ENCODE results near the gene SEMA4D. TPM values are rescaled to one million over a fixed set of nuclear protein-coding genes. Genes with fewer than 3 reads are reported as not detected.

The SEMA4D gene
- total and polyA plus RNA-seq, 9 of the 15 experiments (the other 6 are each of a cell fraction or from before 2014, with no cell fraction given), result 0.38 to 5.1 (median 1.8) TPM

- no peak for TF ChIP-seq ZNF512 (tag; IDR thresholded peaks at IDR 0.05)
- no peak for TF ChIP-seq ZNF586 (CRISPR knock-in tag; conservative IDR thresholded peaks at IDR 0.05)
- TF ChIP-seq HOXB6 (CRISPR knock-in tag; IDR thresholded peaks at IDR 0.05; ENCODE audit: borderline replicate concordance), result no peak
Observed at GRCh38 chr9:89508951-89509615, 11.2 kb upstream of the SEMA4D start (continued).

DNA sequence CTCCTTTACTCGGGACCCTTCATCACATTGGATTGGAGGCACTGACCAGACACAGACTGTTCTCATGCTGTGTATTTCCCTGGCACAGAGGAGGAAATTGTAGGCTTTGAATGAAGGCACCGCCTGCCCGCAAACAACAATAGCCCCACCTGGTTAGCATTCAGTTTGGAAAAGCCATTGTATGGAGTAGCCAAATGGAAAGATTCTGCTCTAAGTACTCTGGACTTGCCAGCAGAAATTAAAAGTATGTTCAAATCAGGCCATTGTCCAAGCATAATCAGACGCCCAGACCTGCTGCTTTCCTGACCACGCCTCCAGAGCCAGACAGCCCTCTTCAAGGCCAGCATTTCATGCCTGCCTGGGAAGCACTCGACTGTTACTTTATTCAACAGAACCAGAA is 8.0 kb upstream of the SEMA4D start:
- no peak overlapping the region for H3K9ac ChIP-seq (ENCODE audit: insufficient read depth in 1 of 2, low read depth in 2 of 2, low read length in 2 of 2)
- H3K4me3 ChIP-seq, result no peak overlapping the region
- TF ChIP-seq RBM14 (IDR thresholded peaks at IDR 0.05; ENCODE audit: borderline replicate concordance, insufficient read depth, low read depth, low read length), result no peak
- TF ChIP-seq FOS (IDR thresholded peaks at IDR 0.05; ENCODE audit: extremely low read depth, insufficient read length), result no peak
- no peak for TF ChIP-seq NR2F6 (CRISPR knock-in tag; IDR thresholded peaks at IDR 0.05)
- no peak for TF ChIP-seq FUS (optimal IDR thresholded peaks at IDR 0.05; ENCODE audit: low read depth, low read length)
- no peak for TF ChIP-seq TCF3 (CRISPR knock-in tag; IDR thresholded peaks at IDR 0.05)
- TF ChIP-seq SIN3B (IDR thresholded peaks at IDR 0.05; ENCODE audit: low read depth), result no peak
- TF ChIP-seq SAFB2 (IDR thresholded peaks at IDR 0.05; ENCODE audit: borderline replicate concordance, low read depth, low read length, severe bottlenecking), result no peak
- no peak for TF ChIP-seq DPF2 (IDR thresholded peaks at IDR 0.05)
- TF ChIP-seq ZNF764 (CRISPR knock-in tag; IDR thresholded peaks at IDR 0.05; ENCODE audit: low read depth), result no peak
- no peak for TF ChIP-seq CC2D1A (IDR thresholded peaks at IDR 0.05)
- no peak for TF ChIP-seq TAF7 (tag; IDR thresholded peaks at IDR 0.05)
- no peak for TF ChIP-seq POLR2B (IDR thresholded peaks at IDR 0.05; ENCODE audit: low read depth, partially characterized antibody)
- TF ChIP-seq NKRF (IDR thresholded peaks at IDR 0.05; ENCODE audit: borderline replicate concordance), result no peak
- TF ChIP-seq, protein P1, sequence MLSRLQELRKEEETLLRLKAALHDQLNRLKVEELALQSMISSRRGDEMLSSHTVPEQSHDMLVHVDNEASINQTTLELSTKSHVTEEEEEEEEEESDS (CRISPR knock-in tag; IDR thresholded peaks at IDR 0.05), result no peak
- TF ChIP-seq CHCHD3 (CRISPR knock-in tag; IDR thresholded peaks at IDR 0.05), result no peak
- TF ChIP-seq EZH2 (IDR thresholded peaks at IDR 0.05; ENCODE audit: borderline replicate concordance, low read depth, low read length), result no peak
- TF ChIP-seq TEAD1 (CRISPR knock-in tag; IDR thresholded peaks at IDR 0.05), result no peak
- no peak for FAIRE-seq
- no peak overlapping the region for H3K4me2 ChIP-seq (ENCODE audit: insufficient read depth, low read length)
- H3K9me3 ChIP-seq (replicated peaks; ENCODE audit: control insufficient read depth, insufficient read depth, low read depth, low read length), result no peaks in the 10 kb centered on the region
- POLR2A ChIA-PET, result interaction anchor here (0.7 kb wide), 1 partner anchor 11 kb away, joined by 3 read pairs; no protein-coding TSS in a partner anchor
- no peak overlapping the region for H2AFZ ChIP-seq (ENCODE audit: low read depth, low read length)
- H3K27me3 ChIP-seq (ENCODE audit: control insufficient read depth in 2 of 2, insufficient read depth in 2 of 2, low read length in 2 of 2), result peaks cover 0 to 17% of the 10 kb centered on the region in 2 experiments; a peak in 3 of 5 replicates
- no peaks in the 10 kb centered on the region for H3K79me2 ChIP-seq (ENCODE audit: control insufficient read depth, insufficient read depth, low read length)
- no peaks in the 10 kb centered on the region for H3K36me3 ChIP-seq (ENCODE audit: control insufficient read depth, insufficient read depth, low read length)
- H3K4me1 ChIP-seq (replicated peaks in 1 of 2; ENCODE audit: control insufficient read depth in 2 of 2, insufficient read depth in 2 of 2, low read length in 2 of 2), result no peaks in the 10 kb centered on the region
- DNase-seq (ENCODE audit: extremely low read depth in 1 of 4, low spot score in 3 of 4), result no peak
- H3K9me1 ChIP-seq (ENCODE audit: control insufficient read depth, insufficient read depth, low read length), result no peaks in the 10 kb centered on the region
- CTCF ChIA-PET (ENCODE audit: low intra/inter-chr PET ratio), result no interaction called here
- 13% methylated on average over 4 of the region's 6 CpGs for WGBS (ENCODE audit: insufficient coverage, low coverage, missing lambda C conversion rate)
- in situ Hi-C loops (cut with MboI) (no loop called here), intact Hi-C loops (cut with micrococcal nuclease) (no loop called here)
- H4K20me1 ChIP-seq (replicated peaks; ENCODE audit: control insufficient read depth, insufficient read depth, low read length), result no peaks in the 10 kb centered on the region; the same call in 1 of the 2 replicates
- no peak for ATAC-seq
- H3K27ac ChIP-seq (ENCODE audit: extremely low read depth, low read depth, low read length), result no peak overlapping the region
- BruUV-seq (replicated peaks), result no TSS peak

All from K562 (cell line).